Amniotic stem cell (primary cell): ENCODE measurements around the gene RBM27.
"Not testable (repeated sequence)": the region's sequence is repeated elsewhere in the genome, so short reads cannot be mapped to it uniquely, and the experiment has no call there.

Experiments
- DNase-seq: peaks from one replicate; lab custom pipeline; 2025; lab: John Stamatoyannopoulos, UW

RBM27 gene, protein sequence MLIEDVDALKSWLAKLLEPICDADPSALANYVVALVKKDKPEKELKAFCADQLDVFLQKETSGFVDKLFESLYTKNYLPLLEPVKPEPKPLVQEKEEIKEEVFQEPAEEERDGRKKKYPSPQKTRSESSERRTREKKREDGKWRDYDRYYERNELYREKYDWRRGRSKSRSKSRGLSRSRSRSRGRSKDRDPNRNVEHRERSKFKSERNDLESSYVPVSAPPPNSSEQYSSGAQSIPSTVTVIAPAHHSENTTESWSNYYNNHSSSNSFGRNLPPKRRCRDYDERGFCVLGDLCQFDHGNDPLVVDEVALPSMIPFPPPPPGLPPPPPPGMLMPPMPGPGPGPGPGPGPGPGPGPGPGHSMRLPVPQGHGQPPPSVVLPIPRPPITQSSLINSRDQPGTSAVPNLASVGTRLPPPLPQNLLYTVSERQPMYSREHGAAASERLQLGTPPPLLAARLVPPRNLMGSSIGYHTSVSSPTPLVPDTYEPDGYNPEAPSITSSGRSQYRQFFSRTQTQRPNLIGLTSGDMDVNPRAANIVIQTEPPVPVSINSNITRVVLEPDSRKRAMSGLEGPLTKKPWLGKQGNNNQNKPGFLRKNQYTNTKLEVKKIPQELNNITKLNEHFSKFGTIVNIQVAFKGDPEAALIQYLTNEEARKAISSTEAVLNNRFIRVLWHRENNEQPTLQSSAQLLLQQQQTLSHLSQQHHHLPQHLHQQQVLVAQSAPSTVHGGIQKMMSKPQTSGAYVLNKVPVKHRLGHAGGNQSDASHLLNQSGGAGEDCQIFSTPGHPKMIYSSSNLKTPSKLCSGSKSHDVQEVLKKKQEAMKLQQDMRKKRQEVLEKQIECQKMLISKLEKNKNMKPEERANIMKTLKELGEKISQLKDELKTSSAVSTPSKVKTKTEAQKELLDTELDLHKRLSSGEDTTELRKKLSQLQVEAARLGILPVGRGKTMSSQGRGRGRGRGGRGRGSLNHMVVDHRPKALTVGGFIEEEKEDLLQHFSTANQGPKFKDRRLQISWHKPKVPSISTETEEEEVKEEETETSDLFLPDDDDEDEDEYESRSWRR

DNA sequence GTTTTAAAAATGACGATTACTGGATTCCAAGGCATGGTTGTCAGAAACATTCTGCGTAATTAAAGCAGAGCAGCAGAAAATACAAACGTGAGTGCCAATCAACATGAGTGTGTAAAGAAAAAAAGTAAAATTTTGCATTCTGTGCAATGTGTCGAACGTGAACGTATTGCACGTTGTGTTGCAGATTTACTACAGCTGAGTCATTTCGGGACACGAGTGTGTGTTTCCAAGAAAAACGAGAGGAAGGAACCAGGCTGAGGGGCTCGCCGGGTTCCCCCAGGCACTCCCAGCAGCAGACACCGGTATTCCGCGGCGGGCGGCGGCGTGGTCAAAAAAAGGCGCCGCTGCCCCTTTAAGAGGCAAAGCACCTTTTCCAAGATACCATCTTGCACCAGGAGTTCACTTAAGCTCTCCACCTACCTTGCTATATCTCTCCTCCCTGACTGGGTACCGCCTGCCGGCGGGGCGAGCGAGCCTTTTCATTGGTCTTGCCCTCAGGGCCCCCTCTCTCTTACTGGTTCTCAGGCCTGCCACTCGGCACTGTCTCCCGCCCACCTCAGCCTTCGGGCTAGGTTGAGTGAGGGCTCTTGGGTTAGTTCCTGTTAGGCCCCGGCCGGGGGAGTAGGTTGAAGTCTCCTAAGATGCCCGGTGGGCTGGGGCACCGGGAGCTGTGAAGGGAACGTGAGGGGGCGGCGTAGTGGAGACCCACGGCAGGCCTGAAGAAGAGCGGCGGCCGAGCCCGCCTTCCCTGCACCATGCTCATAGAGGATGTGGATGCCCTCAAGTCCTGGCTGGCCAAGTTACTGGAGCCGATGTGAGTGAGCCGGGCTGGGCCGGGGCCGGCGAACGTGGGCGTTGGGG is at the start of gene RBM27:
Gene RBM27 (plus strand): TSS at position 595 of the 861 bp plus-strand sequence. CDS start 161 bp downstream, at position 756.
- peak; percentile 96 for DNase-seq

DNA sequence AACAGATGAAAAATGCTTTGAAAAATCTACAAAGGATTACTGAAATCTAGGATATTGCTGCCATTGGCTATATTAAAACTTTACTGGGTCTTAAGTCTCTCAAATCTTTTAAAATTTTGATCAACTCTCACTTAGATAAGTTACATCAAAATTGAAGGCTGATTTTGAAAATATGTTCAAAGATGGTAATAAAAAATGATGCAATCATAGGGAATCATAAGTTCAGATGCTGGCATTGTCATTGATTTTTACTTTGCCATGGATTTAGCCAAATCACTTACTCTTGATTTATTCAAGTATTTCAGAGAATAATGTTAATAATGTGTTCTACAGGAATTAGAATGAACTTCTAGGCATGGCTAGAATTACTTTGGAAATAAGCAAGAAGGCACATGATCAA is 45.1 kb upstream of the RBM27 start:
- DNase-seq, result no peak

DNA sequence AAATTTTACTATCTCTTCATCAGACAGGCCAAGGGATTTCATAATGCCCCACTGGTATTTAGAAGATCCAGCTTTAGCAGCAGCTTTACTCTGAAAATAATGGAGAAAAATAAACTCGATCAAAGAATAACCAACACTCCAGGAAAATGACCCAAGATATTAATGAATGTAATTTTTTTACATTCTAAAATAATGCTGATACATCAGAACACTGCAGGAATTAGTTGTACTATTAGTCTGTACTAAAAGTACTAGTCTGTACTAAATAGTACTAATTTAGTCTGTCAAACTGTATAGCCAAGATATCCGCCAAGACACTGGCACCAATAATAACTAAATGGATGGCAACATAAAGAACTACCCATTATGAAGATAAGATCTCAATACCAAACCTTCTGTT is 39.0 kb upstream of the RBM27 start:
- no peak for DNase-seq

DNA sequence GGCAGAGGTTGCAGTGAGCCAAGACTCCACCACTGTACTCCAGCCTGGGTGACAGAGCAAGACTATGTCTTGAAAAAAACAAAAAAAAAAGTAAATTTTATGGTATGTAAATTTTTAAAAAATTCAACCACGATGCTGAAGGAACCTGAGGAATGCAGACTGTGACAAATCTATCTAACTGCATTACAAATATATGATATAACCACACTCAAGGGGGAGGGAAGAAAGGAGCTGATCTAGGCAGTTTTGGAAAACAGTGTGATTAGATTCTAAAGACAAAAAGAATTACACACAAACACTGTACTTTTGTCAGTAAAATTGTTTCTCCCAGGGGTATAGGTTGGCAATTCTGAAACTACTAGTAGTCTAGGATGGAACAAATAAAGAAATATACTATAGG is 37.9 kb upstream of the RBM27 start:
- DNase-seq, result peak; percentile 1

DNA sequence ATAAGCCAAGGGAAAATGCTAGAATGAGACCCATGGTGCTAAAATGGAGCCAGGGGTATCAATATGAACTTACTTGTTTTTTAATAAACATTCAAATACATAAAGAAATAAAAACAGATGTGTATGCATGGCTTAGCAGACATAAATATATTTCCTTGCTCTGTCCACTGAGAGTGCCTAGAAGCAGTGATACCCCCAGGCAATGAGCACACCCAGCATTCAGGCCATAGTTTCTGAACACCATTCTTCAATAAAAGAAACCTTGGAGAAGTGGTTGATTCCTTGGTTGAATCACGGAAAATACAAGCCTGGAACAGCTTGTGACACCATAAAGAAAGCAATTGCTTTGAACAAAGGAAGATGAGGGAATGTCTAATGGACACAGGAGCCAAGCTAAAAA is 37.5 kb upstream of the RBM27 start:
- no peak for DNase-seq

DNA sequence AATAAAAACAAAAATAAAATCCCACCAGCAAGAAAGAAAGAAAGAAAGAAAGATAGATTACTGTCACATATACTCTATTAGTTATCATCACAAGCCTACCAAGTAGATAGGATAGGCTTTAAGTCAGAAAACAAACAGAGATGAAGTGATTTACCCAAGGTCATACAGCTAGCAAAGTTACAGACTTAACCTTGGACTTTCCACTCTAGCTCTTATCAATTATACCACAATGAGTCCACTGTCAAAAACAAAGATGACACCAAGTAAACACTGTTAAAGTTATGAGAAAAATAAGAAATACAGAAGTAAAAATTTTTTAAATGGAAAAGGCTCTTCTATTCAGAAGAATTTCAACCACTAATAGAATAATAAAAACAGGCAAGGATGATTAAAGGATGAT is 34.3 kb upstream of the RBM27 start:
- DNase-seq, result no peak

DNA sequence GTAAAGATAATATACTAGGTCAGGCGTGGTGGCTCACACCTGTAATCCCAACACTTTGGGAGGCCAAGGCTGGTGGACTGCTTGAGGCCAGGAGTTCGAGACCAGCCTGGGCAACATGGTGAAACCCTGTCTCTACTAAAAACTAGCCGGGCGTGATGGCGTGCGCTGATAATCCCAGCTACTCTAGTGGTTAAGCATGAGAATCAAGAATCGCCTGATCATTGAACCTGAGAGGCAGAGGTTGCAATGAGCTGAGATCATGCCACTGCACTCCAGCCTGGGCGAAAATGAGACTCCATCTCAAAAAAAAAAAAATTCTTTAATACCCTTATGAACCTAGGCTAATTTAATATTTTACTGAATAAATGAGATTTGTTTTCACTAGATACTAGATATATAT is 30.4 kb upstream of the RBM27 start:
- DNase-seq, result not testable (repeated sequence)

DNA sequence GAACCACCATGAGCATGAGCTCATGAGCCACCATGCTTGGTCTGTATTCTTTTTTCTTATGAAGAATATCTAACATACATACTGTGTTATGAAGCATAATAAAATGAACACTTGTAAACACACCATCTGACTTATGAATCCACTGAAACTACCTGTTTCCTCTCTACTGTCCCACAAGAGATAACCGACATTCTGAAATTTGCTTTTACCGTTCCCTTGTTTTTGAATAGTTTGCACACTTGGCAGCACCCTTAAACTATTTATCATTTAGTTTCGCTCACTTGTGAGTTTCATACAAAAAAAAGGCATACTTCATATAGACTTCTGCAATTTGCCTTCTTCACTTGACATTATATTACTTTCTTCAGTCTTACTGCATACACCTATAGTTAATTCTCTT is 29.8 kb upstream of the RBM27 start:
- DNase-seq, result no peak

DNA sequence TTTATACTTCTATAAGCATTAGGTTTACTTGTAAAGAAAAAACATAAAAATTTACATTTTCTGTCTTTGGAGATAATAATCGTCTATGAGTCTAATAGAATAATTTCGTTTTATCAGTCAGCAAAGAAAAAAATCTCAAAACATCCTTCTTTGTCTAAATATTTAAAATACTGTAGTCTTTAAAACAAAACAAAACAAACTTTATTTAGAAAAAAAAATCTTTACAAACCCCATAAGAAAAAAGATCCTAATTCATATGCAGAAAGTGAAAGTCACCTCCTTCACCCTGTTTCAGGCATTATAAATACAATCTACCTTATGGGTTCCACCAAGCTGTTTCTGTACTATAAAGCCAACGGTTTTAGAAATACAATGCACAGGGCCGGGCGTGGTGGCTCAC is 26.6 kb upstream of the RBM27 start:
- no peak for DNase-seq

DNA sequence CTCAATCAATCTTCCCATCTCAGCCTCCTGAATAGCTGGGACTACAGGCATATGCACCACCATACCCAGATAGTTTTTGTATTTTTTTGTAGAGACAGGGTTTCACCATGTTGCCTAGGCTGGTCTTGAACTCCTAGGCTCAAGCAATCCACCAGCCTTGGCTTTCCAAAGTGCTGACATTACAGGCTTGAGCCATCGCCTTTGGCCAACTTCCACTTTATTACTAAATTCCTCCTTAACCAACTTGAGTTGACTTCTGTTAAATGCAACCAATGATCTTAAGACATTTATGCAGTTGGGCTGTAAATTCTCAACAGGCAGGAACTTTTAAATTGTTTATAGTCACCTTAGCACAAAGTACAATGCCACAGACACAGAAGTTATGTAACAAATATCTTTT is 23.7 kb upstream of the RBM27 start:
- no peak for DNase-seq

DNA sequence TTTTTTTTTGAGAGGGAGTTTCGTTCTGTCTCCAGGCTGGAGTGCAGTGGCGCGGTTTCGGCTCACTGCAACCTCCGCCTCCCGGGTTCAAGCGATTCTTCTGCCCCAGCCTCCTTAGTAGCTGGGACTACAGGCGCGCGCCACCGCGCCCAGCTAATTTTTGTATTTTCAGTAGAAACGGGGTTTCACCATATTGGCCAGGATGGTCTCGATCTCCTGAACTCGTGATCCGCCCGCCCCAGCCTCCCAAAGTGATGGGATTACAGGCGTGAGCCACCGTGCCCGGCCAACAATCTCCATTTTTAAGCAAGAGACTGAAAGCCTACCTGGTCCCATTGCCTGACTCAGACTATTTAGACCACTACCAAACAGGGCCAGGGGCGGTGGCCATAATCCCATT is 20.0 kb upstream of the RBM27 start:
- DNase-seq, result not testable (repeated sequence)

DNA sequence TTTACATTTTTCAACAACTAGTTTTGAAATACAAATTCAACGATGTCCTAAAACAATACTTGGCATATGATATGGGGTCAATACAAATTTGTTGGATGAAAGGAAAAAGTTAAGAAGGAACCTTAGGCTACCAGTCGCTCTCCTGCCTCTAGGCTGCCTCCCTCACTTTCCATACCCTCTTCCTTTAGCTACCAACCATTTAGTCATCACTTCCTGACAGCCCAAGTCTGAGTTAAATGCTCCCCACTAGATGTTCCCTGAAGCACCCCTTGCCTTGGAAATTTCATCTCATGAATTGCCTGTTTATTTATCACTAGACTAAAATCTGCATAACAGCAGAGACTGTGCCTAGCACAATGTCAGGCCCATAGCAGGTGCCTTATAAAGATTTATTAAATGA is 18.2 kb upstream of the RBM27 start:
- no peak for DNase-seq

DNA sequence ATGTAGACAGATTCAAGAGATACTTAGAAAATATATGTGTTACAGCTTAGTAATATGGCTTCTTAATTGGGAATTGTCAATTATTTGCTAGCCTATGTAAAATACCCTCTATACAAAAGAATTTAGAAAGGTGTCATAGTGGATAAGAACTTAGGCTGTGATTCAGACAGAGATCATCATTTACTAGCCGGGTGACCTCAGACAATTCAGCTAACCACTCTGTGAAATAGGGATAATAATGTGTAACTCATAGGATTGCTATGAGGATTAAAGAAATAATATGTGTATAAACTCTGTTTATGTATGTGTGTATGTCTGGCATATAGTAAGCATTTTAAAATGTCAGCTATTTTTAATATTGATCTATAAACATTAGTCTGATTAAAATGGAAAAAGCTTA is 15.0 kb upstream of the RBM27 start:
- no peak for DNase-seq

DNA sequence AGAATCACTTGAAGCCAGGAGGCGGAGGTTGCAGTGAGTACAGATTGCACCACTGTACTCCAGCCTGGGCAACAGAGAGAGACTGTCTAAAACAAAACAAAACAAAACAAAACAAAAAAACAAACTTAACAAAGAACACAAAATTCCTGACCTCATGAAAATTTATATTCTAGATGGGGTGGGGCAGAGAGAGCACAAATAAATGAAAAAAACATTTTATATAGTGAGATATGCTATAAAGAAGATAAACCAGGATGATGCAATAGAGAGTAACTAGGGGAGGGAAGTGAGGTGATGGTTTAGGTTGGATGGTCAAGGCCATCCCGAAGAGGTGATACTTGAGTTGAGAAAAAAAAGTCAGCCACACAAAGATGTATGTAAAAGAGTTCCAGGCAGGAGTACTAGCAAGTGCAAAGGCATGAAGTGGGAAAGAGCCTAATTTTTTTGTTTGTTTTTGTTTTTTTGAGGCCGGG is 10.8 kb upstream of the RBM27 start:
- no peak for DNase-seq

DNA sequence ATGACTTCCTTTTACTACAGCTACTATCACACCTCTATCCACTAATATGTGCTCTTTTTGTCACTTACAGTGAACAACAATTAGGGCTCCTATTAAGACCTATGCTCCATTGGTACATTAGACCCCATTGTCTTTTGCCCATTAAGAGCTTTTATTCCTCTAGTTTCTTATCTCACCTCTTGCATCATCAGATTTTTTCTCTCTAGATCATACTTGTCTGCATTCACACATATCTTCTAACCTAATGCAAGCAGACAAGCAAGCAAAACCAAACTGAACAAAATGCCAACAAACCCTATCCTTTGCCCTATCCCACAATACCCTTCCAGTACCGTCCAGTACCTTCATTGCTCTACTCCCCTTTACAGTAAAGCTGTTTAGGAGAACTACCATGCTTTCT is 10.1 kb upstream of the RBM27 start:
- DNase-seq, result no peak

DNA sequence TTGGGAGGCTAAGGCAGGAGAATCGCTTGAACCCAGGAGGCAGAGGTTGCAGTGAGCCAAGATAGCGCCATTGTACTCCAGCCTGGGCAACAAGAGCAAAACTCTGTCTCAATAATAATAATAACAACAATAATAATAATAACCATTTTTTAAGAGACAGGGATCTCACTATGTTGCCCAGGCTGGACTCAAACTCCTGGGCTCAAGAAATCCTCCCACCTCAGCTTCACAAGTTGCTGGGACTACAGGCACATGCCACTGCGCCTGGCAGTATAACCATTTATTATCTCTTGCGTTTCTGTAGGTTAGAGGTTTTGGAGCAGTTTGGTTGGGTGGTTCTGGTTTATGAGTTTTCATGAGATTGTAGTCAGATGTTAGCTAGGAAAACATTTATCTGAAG is 8.4 kb upstream of the RBM27 start:
- DNase-seq, result not testable (repeated sequence)

DNA sequence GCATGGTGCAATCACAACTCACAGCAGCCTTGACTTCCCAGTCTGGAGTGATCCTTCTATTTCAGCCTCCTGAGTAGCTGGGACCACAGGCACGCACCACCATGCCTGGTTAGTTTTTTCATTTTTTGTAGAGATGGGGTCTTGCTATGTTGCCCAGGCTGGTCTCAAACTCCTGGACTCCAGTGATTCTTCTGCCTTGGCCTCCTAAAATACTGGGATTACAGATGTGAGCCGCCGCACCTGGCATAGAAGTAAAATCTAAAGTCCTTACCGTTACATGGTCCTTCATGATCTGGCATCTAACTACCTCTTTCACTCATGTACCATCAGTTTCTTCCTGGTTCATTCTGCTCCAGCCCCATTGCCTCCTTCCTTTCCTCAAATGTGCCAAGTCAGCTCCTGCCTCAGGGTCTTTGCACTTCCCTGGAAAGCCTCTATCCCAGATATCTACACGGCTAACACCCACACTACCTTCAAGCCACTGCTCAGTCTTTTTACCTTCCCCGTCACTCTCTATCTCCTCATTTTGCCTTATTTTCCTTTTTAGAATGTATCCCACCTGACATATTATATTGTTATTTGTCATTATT is 6.9 kb upstream of the RBM27 start:
- no peak for DNase-seq

DNA sequence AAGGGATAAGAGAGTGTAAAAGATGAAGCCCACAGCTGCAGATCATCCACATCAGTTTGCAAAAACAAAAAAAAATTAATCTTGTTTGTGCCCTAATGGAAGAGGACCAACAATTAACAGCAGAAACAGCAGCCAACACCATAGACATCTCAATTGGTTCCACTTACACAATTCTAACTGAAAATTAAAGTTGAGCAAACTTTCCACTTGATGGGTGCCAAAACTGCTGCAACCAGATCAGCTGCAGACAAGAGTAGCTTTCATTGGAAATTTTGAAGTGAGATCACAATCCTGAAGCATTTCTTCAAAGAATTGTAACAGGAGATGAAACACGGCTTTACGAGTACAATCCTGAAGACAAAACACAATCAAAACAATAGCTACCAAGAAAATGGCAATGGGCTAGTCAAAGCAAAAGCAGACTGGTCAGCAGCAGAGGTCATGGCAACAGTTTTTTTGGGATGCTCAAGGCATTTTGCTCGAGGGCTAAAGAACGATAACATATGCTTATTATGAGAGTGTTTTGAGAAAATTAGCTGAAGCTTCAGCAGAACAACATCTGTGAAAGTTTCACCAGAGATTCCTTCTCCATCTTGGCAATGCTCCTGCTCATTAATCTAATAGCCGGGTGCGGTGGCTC is 4.1 kb upstream of the RBM27 start:
- no peak for DNase-seq

DNA sequence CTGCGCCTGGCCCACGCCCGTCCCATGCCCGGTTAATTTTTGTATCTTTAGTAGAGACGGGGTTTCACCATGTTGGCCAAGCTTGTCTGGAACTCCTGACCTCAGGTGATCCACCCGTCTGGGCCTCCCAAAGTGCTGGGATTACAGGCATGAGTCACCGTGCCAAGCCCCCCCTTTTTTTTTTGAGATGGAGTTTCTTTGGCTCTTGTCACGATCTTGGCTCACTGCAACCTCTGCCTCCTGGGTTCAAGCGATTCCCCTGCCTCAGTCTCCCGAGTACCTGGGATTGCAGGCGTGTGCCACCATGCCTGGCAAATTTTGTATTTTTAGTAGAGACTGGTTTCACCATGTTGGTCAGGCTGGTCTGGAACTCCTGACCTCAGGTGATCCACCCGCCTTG is 1.6 kb upstream of the RBM27 start:
- not testable (repeated sequence) for DNase-seq

DNA sequence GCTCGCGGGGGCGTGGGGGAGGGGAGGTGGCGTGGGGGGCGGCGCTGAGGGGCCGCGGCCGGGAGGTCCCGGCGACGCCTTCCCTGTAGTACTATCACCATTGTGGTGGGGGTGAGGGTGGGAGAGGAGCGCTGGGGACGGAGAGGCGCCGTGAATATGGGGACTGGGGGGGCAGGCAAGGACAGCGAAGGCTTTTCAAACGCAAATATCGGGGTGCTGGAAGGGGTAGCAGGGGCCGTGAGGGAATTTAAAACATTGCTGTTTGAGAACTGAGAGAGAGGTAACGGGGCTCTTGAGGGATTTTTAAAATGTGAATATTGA is 427 bp downstream of the RBM27 start:
- no peak for DNase-seq
